Body of pancreas (tissue), 4 donors: ENCODE data around the gene THY1. TPM values are rescaled to one million over a fixed set of nuclear protein-coding genes. Genes with fewer than 3 reads are reported as not detected.
"Not testable (repeated sequence)": the region's sequence is repeated elsewhere in the genome, so short reads cannot be mapped to it uniquely, and the experiment has no call there.

ENCODE experiments used
- ATAC-seq: fragments of 150-250 bp; one replicate; pipeline ENCODE4 v1.9.1; 2016
- DNase-seq, 4 donors: peaks; one replicate each; pipeline ENCODE4 v3.0.0-alpha.2; 2019
- H3K27ac ChIP-seq, 4 donors: fragments of 200-600 bp; sonication (generic); 1 replicate in 3 of 4; 2 replicates in 1 of 4; pipeline versions ENCODE4 v1.5.1 to v1.6.1; 2016 to 2019; ENCODE audit warnings: mild to moderate bottlenecking in 1 of 4, mixed read lengths in 1 of 4, moderate library complexity in 1 of 4
- H3K27me3 ChIP-seq, 2 donors: fragments of 200-600 bp; sonication (generic); one replicate each; pipeline ENCODE4 v1.6.0; 2016; ENCODE audit warnings: mild to moderate bottlenecking in 1 of 2
- H3K36me3 ChIP-seq, 2 donors: fragments of 200-600 bp; sonication (generic); replicated peaks in 1 of 2; 2 replicates each; pipeline ENCODE4 v1.5.1; 2016; ENCODE audit warnings: low read depth in 2 of 2; ENCODE audit not compliant: insufficient read depth in 1 of 2
- H3K4me1 ChIP-seq: fragments of 200-600 bp; sonication (generic); one replicate; pipeline ENCODE4 v1.6.0; 2016
- H3K4me3 ChIP-seq, 2 donors: fragments of 200-600 bp; sonication (generic); 1 replicate in 1 of 2; 2 replicates in 1 of 2; pipeline ENCODE4 v1.5.1; 2016 to 2019
- H3K9me3 ChIP-seq, 3 donors: fragments of 200-600 bp; sonication (generic); 1 replicate in 2 of 3; 2 replicates in 1 of 3; pipeline ENCODE4 v1.5.1; 2016
- CTCF ChIP-seq, 7 experiments: fragments of 450-650 bp in 4 of 7; fragments of 200-600 bp in 3 of 7; sonication (generic) in 3 of 7; IDR thresholded peaks; one replicate each; pipeline ENCODE4 v1.5.1; 2016 to 2019; ENCODE audit warnings: antibody characterized with exemption in 7 of 7
- POLR2A ChIP-seq, 3 donors: fragments of 450-650 bp; IDR thresholded peaks; one replicate each; pipeline ENCODE4 v1.6.1; 2016; ENCODE audit warnings: antibody characterized with exemption in 3 of 3, mild to moderate bottlenecking in 2 of 3
- WGBS, 2 donors: methylation state at CpG; one replicate each; pipeline ENCODE4 v1.1.5; 2017; 5-methylcytosine and 5-hydroxymethylcytosine counted together
- intact Hi-C: fragments of 100-400 bp; cut with DNase I; formaldehyde crosslinking; loops from one replicate; pipeline ENCODE4 v1.15.1; 2023
- total RNA-seq, 2 donors: library from RNA; depleted of rRNA; stranded (reverse); fragments of >200 nt; gene quantifications; one replicate each; pipeline ENCODE4 v1.1.0, GENCODE V29; 2016

Gene THY1
- total RNA-seq, 2 donors from 2014 or later, result 6.9 to 9.9 TPM

- intact Hi-C loops, result no loop called here
- DNase-seq (no peak), ATAC-seq (no peak)
- Histone ChIP-seq H3K4me1 (no peaks in the 10 kb centered on the region), H3K36me3 (no peaks in the 10 kb centered on the region), H3K27me3 (no peaks in the 10 kb centered on the region), H3K4me3 (no peak overlapping the region), H3K9me3 (no peaks in the 10 kb centered on the region), H3K27ac (no peak overlapping the region)
- 80 to 87% methylated on average over 7 of the region's 7 CpGs for WGBS, 2 donors
- TF ChIP-seq POLR2A (IDR thresholded peaks at IDR 0.05) (no peak), CTCF (IDR thresholded peaks at IDR 0.05) (no peak)
Observed at GRCh38 chr11:119388103-119388502, 34.9 kb downstream of the THY1 start.

- ATAC-seq (no peak), DNase-seq (no peak)
- 55 to 69% methylated on average over 2 of the region's 2 CpGs for WGBS, 2 donors
- Histone ChIP-seq H3K9me3 (no peaks in the 10 kb centered on the region), H3K4me1 (peaks cover 21% of the 10 kb centered on the region), H3K36me3 (no peaks in the 10 kb centered on the region), H3K27me3 (no peaks in the 10 kb centered on the region), H3K4me3 (no peak overlapping the region), H3K27ac (no peak overlapping the region)
- intact Hi-C loops, result no loop called here
- TF ChIP-seq POLR2A (IDR thresholded peaks at IDR 0.05), result no peak
- TF ChIP-seq CTCF (IDR thresholded peaks at IDR 0.05), result no peak
Observed at GRCh38 chr11:119384332-119384731, 38.6 kb downstream of the THY1 start.

- H3K9me3 ChIP-seq, DNase-seq, ATAC-seq, H3K27me3 ChIP-seq, H3K4me3 ChIP-seq, H3K27ac ChIP-seq, H3K36me3 ChIP-seq, intact Hi-C loops: not testable (repeated sequence)
- WGBS, 2 donors, result 75 to 85% methylated on average over 14 of the region's 14 CpGs
- H3K4me1 ChIP-seq, result peaks cover 37% of the 10 kb centered on the region
Observed at GRCh38 chr11:119382513-119382912, 40.5 kb downstream of the THY1 start.

GRCh38 chr11:119382101-119382500 is 40.9 kb downstream of the THY1 start:
- no peak for DNase-seq
- TF ChIP-seq CTCF (IDR thresholded peaks at IDR 0.05), result no peak
- TF ChIP-seq POLR2A (IDR thresholded peaks at IDR 0.05), result no peak
- no peak for ATAC-seq
- no peaks in the 10 kb centered on the region for H3K9me3 ChIP-seq
- H3K27me3 ChIP-seq, result no peaks in the 10 kb centered on the region
- peak overlapping the region; percentile 19 to 76 (median 75) for H3K27ac ChIP-seq
- H3K4me1 ChIP-seq, result peaks cover 41% of the 10 kb centered on the region
- no peaks in the 10 kb centered on the region for H3K36me3 ChIP-seq
- peak overlapping the region in 1 of 2 donors; percentile 19 for H3K4me3 ChIP-seq
- WGBS, 2 donors, result 5 to 8% methylated on average over 9 of the region's 9 CpGs
- intact Hi-C loops, result no loop called here

GRCh38 chr11:119381181-119381988 is 41.6 kb downstream of the THY1 start, which contains the start of gene USP2:
USP2 (minus strand) TSS chr11:119381690; CDS start chr11:119373480, 8,210 bp downstream.
- Histone ChIP-seq H3K27me3 (no peaks in the 10 kb centered on the region), H3K27ac (peak within 1 kb of the TSS; percentile 19 to 76 (median 75)), H3K4me1 (peaks cover 46% of the 10 kb centered on the region), H3K4me3 (peak within 1 kb of the TSS; percentile 11 to 19), H3K36me3 (no peaks in the 10 kb centered on the region), H3K9me3 (no peaks in the 10 kb centered on the region)
- WGBS, 2 donors, result 0% methylated on average over 14 to 54 of the region's 54 CpGs
- ATAC-seq (peak; percentile 98), DNase-seq (peak; percentile 96 to 98 (median 98))
- peak; percentile 91 to 99 (median 95) for TF ChIP-seq CTCF (IDR thresholded peaks at IDR 0.05)
- peak; percentile 59 to 89 (median 85) for TF ChIP-seq POLR2A (IDR thresholded peaks at IDR 0.05)
- intact Hi-C loops, result no loop called here
